ENCODE data around the gene MYLK. TPM values are rescaled to one million over a fixed set of nuclear protein-coding genes. Genes with fewer than 3 reads are reported as not detected.

MYLK gene
- total RNA-seq, 1 experiment from 2014 or later = 262 TPM

DNA sequence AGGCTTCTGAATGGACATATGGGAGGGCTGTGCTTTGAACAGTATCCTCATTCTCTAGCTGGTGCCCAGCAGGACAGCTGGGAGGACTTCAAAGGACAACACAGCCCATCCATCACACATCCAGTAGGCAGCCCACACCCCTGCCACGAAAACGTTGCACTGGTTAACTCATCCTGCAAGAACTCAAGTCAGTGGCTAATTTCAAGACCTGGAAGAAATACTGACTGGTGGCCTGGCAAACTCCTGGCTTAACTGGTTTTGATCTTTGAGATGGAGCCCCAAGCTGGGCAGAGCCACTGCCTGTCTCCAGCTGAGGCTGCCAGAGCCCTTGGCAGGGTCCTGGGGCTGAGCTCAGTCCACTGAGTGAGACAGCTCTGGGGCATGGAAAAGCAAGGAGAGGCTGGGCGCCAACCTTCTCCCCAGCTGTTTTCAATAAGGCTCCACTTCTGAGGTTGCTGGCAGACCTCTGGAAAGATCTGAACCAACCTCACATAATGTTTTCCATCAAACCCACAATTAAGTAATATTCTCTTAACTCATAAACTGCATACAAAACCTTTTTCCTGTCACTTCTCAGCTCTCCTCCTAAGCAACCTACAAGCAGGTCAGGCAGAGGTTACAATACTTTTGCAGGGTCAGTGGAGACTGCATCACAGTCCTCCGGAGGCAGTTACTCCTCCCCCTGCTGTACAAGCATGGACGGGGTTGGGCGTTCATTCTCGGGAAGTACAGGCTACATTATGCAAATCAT lies 110.3 kb downstream of the MYLK start:
- peak; percentile 88 for DNase-seq (ENCODE audit: low read depth)

GRCh38 chr3:123769356-123769743 lies 114.8 kb downstream of the MYLK start:
- no peak for DNase-seq (ENCODE audit: low read depth)

DNA sequence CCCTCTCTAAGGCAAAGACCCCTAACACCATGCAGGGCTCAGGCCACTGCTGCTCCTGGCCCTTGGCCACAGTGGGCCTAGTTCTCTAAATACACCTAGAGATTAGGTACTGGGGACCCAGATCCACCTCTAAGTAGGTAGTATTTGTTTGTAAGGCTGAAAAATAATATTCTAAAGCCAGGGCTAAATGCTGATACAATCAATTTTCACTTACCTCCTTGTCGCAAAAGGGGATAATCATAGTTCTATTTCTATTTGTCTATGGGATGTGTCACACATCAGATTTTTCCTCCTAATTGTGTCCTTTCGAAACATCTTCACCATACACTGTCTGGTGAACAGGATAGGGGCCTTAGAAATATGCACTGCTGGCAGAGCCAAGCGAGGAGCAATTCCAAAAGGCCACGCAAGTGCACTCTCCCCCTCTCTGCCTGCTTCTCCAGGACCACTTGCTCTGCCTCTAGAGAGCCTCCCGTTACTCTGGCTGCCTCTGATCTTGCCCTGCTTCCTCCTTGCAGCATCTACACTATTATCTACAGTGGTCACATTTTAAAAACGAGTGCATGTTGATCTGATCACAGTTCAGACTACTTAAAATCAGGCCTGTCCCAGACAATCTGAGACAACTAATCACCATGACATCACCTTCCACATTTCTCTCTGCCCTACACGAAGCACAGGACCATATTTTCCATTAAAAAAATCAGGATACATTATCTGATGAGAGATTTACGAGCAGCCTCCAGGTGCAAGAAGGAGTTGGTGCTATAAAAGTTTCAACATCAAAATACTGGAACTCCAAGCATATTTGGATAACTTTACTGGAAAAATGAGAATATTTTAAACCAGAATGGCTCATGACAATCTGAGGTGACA lies 115.4 kb downstream of the MYLK start:
- no peak for DNase-seq (ENCODE audit: low read depth)

- no peak for DNase-seq (ENCODE audit: low read depth)
Measured at GRCh38 chr3:123767564-123768292, 116.4 kb downstream of the MYLK start.

GRCh38 chr3:123767009-123767372 lies 117.1 kb downstream of the MYLK start:
- no peak for DNase-seq (ENCODE audit: low read depth)

- no peak for DNase-seq (ENCODE audit: low read depth)
Measured at GRCh38 chr3:123766193-123767008, 117.7 kb downstream of the MYLK start.

DNA sequence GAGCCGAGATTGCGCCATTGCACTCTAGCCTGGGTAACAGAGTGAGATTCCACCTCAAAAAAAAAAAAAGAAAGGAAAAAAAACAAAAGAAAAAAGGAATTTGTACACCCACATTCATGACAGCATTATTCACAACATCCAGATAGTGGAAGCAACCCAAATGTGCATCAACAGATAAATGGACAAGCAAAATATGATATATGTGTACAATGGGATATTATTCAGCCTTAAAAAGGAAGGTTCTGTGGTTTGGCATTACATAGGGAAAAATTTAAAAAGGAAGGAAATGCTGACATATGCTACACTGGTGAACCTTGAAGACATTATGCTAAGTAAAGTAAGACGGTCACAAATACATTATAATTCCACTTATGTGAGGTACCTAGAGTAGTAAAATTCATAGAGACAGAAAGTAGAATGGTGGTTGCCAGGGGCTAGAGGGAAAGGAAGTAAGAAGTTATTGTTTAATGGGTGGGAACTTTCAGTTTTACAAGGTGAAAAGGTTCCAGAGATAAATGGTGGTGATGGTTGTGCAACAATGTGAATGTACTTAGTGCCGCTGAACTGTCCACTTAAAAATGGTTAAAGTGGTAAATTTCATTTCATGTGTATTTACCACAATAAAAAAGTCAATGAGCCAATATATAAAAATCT lies 118.5 kb downstream of the MYLK start:
- no peak for DNase-seq (ENCODE audit: low read depth)

DNA sequence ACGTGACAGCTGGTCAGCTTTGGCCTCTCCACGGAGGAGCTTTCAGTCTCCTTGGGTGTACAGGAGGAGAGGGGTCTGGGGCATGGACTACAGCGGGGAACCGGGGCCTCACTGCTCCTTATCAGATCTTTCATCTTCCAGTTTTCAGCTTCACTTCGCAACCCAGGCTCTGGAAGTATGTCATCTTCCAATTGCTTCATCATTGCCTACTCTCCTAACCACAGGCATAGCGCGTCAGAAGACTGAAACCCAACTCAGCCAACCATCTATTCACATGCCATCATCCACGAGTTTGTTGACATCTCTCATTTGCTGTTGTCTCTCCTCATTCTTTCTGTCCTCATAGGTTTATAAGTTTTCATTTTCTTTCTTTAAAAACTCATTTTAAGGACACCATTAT lies 119.5 kb downstream of the MYLK start:
- no peak for DNase-seq (ENCODE audit: low read depth)

DNA sequence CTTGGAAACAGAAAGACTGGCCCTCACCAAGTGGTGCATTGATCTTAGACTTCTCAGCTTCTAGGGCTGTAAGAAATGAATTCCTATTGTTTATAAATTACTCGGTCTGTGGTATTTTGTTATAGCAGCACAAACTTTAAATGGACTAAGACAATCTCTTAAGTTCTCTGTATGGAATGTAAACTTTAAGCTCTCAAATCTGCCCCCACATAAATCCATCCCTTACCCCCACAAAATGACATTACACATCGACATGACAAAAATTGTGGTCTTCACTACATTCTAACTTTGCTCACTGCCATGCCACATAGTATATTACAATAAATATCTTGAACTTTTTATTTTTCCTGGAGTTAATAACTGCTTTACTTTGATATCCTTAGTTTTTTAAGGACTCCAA lies 121.3 kb downstream of the MYLK start:
- no peak for DNase-seq (ENCODE audit: low read depth)

- no peak for DNase-seq (ENCODE audit: low read depth)
Measured at GRCh38 chr3:123760817-123761216, 123.3 kb downstream of the MYLK start.

DNA sequence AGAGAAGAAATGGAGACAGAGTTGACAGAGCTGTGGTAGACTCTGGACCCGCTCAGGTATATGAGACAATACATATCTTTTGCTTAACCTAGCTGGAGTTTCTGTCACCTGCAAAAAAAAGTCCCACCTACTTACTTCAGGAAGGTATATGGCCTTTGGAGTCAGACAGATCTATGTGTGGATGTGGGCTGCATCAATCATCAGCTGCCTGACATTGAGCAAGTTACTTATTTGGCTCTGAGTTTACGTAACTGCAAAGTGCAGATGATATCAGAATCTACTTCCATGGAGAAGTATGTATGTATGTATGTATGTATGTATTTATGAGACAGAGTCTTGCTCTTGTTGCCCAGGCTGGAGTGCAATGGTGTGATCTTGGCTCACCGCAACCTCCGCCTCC lies 124.3 kb downstream of the MYLK start:
- DNase-seq (ENCODE audit: low read depth) = no peak

GRCh38 chr3:123759311-123759710 lies 124.8 kb downstream of the MYLK start:
- peak; percentile 86 for DNase-seq (ENCODE audit: low read depth)

DNA sequence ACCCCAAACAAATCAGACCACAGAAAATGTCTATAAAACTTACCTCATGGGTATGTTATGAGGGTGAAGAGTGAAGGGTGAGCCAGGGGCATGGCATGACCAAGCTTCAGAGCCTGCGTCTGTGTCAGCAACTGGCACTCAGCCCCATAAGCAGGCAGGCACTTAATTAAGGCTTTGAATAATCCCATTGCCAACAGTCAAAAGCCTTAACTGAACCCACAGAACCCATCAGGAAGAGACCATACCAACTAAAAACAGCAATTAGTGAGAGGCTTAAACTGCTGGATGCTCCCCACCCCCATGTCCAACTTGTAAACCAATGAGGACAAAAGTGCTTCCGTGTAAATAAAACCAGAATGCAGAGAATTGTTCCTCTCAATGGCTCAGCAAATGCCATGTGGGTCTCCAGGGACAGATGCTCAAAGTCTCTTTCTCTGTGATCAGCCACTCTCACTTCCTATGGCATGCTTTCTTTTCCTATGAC lies 126.0 kb downstream of the MYLK start:
- DNase-seq (ENCODE audit: low read depth) = peak; percentile 99

- peak; percentile 96 for DNase-seq (ENCODE audit: low read depth)
Measured at GRCh38 chr3:123757281-123757940, 126.7 kb downstream of the MYLK start.

DNA sequence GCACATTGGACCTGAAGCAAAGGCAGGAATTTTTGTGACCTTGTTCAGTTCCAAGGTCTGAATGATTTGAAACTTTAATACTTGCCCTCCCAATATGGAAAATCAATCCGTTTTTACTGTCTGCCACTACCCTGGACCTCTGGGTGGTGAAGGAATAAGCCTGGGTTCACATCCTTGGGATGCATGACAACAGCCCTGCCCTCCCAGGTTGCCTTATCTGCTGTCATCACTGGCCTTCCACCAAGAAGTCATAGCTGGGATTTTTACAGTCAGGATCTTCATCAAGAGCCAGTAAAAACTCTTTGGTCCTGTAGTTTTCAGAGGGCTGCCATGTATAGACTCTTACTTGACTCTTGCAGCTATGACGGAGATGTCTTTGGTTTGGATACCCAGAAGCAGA lies 128.6 kb downstream of the MYLK start:
- DNase-seq (ENCODE audit: low read depth) = peak; percentile 70

DNA sequence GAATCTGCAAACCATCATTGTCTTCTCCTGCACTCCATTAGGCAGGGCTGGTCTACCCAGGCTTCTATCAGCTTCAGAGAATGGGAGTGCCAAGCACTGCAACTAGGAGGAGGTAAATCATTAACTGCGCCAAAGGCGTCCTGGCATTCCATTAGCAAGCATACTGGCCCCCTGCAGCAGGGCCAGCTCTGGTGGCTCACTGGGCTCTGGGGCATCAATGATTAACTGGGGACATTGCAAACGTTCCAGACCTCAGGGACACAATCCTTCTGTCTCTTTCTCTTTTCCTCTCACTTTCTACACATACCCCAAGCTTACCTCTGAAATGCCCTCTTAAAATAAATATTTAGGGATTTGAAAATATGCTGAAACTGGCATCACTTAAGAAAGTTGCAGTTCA lies 129.0 kb downstream of the MYLK start:
- DNase-seq (ENCODE audit: low read depth) = no peak

GRCh38 chr3:123753286-123753685 lies 130.8 kb downstream of the MYLK start:
- DNase-seq (ENCODE audit: low read depth) = no peak

DNA sequence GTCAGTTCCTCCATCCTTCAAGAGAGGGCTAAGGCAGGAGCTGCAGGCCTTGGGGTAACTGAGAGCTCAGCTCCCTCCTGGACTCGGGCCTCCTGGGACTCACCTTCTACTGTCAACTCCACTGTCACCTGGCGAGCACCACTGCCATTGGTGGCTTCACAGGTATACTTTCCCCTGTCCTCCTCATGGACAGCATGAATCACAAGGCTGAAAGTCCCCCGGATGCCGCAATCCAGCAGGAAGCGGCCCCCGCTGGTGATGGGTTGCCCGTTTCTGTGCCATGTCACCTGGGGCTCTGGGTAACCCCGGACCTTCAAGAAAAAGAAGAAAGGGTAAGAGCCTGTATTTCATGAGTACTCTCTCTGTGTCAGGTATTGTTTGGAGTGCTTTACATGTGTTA lies 131.9 kb downstream of the MYLK start:
- DNase-seq (ENCODE audit: low read depth) = no peak

GRCh38 chr3:123751433-123751832 lies 132.7 kb downstream of the MYLK start:
- peak; percentile 63 for DNase-seq (ENCODE audit: low read depth)

DNA sequence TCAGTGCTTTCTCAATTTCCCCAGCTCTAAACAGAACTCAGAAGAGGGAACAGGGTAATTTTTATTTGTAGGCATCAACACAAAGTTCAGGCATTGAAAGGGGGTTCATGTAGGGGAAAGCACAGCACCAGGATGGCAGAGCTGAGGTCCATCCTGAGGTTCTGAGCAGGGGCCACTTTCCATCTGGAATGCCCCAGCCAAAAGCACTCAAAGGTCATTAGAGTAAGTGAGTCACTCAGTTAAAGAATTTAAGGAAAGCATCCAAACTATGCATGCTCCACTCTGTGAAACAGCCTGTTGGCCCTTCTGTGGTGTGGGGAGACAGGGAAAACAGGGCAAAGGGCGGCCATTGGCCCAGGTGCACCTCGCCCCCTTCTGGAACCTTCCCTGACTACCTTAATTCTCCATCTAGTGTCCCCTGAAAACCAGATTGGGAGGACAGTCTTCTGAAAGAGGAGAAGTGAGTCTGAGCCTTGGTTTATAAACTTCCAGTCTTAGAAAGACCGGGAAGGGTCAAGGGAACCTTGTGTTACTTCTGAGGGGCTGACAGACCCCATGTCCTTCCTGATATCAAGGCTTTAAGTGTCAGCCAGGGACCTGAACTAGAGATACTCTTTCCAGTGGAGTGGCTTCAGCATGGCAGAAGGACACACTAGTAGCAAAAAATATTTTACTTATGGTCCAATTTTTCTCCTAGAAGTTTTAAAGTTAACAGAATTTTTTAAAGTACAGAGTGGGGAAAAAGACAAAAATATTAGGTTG lies 133.3 kb downstream of the MYLK start:
- DNase-seq (ENCODE audit: low read depth) = peak; percentile 98

Data from M059J (cell line).